GM12801 (cell line): ENCODE measurements around the gene SLC25A21.

Source experiments
- TF ChIP-seq, protein P1 (sequence below): IDR thresholded peaks from one replicate; pipeline ENCODE4 v1.5.1; 2011; ENCODE audit warnings: control low read depth; ENCODE audit not compliant: insufficient read length; ENCODE audit errors: extremely low read depth

SLC25A21 gene

DNA sequence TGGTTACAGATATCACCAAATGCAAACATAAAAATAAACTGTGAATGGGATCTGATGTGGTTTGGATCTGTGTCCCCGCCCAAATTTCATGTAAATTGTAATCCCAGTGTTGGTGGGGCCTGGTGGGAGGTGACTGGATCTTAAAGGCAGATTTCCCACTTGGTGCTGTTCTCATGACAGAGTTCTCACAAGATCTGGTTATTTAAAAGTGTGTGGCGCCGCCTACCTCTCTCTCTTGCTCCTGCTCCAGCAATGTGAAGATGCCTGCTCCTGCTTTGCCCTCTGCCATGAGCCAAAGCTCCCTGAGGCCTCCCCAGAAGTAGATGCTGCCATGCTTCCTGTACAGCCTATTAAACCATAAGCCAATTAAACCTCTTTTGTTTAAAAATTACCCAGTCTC lies 47.8 kb downstream of the SLC25A21 start:
- TF ChIP-seq, protein P1, sequence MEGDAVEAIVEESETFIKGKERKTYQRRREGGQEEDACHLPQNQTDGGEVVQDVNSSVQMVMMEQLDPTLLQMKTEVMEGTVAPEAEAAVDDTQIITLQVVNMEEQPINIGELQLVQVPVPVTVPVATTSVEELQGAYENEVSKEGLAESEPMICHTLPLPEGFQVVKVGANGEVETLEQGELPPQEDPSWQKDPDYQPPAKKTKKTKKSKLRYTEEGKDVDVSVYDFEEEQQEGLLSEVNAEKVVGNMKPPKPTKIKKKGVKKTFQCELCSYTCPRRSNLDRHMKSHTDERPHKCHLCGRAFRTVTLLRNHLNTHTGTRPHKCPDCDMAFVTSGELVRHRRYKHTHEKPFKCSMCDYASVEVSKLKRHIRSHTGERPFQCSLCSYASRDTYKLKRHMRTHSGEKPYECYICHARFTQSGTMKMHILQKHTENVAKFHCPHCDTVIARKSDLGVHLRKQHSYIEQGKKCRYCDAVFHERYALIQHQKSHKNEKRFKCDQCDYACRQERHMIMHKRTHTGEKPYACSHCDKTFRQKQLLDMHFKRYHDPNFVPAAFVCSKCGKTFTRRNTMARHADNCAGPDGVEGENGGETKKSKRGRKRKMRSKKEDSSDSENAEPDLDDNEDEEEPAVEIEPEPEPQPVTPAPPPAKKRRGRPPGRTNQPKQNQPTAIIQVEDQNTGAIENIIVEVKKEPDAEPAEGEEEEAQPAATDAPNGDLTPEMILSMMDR: no peak

DNA sequence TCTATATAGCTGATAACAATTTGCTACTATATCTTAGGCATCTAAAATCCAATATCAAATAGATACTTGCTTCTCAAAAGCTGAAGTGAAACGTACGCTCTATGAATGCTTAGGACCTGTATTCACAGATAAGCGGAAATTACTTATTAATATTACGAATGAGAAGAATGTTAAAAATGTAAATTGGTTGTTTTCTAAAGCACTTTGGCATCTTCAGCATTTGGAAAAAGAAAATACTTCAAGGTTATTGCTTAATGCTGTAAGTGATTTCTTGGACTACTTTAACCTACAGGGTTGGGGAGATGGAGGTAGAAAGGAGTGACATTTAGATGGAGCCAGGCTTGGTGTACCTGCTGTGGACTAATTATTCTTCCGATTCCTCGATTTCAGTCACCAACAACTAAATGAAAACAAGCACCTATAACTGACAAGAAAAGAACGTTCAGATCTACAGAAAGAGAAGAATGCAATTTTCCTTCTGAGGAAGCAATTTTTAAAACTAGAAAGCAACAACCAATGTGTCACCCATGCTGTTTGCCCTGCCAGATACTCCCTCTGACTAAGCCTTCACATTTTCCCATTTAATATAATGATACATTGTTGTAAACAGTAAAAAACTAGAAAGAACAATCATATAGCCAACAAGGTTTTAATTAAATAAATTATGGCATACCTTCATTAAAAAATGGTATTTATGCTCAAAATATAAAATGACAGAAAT lies 49.3 kb downstream of the SLC25A21 start:
- TF ChIP-seq, protein P1: no peak

DNA sequence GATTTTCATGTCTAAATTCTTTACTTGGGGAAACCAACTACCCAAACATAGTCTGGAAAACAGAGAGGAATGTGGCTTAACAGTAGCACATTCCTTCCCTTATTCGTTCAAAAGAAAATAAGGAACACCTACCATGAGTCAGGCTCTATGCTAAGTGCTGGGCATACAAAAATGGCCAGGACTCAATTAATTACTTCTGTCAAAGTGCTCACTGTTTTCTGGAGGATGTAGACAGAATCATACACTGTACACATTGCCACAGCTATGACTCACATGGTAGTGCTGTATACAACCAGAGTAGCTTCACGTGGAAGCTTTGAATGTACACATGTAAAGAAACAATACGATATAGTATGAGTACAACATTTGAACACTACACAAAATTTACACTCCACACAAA lies 50.1 kb downstream of the SLC25A21 start:
- TF ChIP-seq, protein P1: no peak

- TF ChIP-seq, protein P1: no peak
These were observed 53.6 kb downstream of the SLC25A21 start for GRCh38 chr14:37118673-37119366.

DNA sequence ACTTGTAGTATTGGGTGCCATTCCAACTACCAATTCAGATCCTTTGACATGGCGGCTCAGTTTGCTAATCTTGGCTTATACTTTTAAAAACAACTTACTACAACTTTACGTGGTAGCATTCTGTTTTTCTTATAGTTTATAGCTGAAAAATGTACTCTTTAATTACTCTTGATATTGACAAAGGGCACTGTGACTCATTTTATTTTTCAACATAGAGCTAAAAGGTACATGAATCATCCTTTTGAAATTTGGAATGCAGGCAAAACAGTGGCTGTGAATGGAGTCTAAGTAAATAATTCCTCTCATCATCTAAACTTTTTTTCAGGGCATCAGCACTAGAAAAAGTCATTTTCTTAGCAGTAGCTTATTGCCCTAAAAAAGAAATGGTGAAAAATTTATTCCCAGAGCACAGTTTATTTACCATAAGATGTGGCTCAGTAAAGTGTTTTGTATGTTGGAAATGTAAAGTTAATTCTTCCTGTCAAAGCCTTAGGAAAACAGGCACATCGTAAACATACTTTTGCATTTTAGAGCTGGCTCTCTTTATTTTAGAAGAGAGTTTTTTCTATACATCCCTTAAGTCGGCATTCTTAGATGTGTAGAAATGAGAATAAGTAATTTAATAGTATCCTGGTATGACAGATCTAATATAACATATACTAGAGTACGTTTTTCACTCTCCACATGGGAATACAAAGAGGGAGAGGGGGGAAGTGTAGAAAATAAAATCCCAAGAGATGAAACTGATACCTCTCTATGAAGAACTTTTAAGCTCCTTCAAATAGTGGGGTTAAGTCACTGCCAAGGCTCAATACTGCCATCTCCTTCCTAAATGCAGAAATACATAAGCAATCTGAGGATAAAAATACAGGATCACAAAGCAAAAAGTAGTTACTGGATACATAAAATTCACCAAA lies 55.2 kb downstream of the SLC25A21 start:
- TF ChIP-seq, protein P1: no peak

DNA sequence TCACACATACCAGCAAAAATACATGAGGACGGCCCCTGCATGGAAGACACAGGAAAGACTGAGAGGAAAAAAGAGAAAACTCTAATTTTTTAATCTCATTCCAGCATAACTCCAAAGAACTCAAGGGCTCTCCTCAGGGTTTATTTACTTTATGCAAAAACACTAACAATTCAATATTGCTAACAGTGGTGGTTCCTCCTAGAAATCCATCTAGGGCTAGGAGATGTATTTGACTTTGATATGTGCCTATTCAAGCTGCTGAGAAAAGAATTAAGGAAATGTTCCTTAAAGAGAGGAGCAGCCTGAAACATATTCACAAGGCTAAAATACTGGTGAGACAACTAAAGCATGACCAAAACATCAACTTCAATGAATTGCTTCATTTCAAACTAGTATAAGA lies 57.0 kb downstream of the SLC25A21 start:
- TF ChIP-seq, protein P1: no peak

DNA sequence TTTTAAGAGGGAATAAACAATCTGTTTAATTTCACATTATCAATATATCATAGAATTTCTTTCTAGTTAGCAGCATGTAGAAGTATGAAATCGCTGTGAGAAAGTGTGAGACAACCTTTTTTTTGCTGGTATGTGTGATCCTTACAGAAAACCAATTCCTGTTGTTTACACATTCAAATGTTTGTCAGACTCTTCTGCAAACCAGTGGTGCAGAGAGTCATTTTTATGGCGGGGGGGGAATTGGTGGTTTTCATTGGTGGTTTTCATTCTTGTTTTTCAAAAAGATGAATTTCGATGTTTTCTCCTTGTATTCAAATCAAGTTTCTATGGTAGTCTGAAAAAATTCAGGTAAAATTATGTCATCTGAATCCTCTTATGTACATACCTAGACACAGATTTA lies 57.8 kb downstream of the SLC25A21 start:
- TF ChIP-seq, protein P1: no peak
